PC-3 (cell line): Measurements from ENCODE around the gene C1QTNF6. TPM values are rescaled to one million over a fixed set of nuclear protein-coding genes. Genes with fewer than 3 reads are reported as not detected.

Experiments used
- ATAC-seq: fragments of 200-7000 bp; cut with Tn5 transposase; 2 replicates; pipeline ENCODE4 v1.9.1; 2020; ENCODE audit warnings: mild to moderate bottlenecking, moderate library complexity
- BruUV-seq: library from RNA; stranded (reverse); fragments of 400-500 nt; replicated peaks from 2 replicates; lab custom pipeline; 2021; lab: Mats Ljungman, UMichigan
- CTCF ChIA-PET: fragments of 300-600 bp; sonication (Branson Sonifier 250); formaldehyde crosslinking; loops from one replicate; lab custom pipeline; 2022; ENCODE audit warnings: antibody characterized with exemption; lab: Charles Lee
- POLR2A ChIA-PET: fragments of 300-600 bp; sonication (Branson Sonifier 250); formaldehyde crosslinking; loops from one replicate; lab custom pipeline; 2022; ENCODE audit warnings: antibody characterized with exemption; ENCODE audit not compliant: unreplicated experiment; lab: Charles Lee
- DNase-seq: peaks from one replicate; pipeline ENCODE4 v3.0.0-alpha.2; 2015
- H2AFZ ChIP-seq: fragments of 300-600 bp; sonication (generic); 2 replicates; pipeline ENCODE4 v1.6.0; 2016; ENCODE audit warnings: antibody characterized with exemption, low read length
- H3F3A ChIP-seq: fragments of 300-600 bp; sonication (generic); one replicate; pipeline ENCODE4 v1.6.0; 2017; ENCODE audit warnings: antibody characterized with exemption, low read length, control low read depth, mild to moderate bottlenecking; ENCODE audit not compliant: unreplicated experiment
- H3K27ac ChIP-seq: fragments of 300-600 bp; sonication (generic); 2 replicates; pipeline ENCODE4 v1.5.1; 2016; ENCODE audit warnings: mild to moderate bottlenecking, low read length
- H3K27me3 ChIP-seq: fragments of 300-600 bp; sonication (generic); 2 replicates; pipeline ENCODE4 v1.6.1; 2016; ENCODE audit warnings: low read length, mixed read lengths
- H3K36me3 ChIP-seq: fragments of 300-600 bp; sonication (generic); 2 replicates; pipeline ENCODE4 v1.6.1; 2016; ENCODE audit warnings: low read depth, mixed run types, low read length, mixed read lengths
- H3K4me1 ChIP-seq: fragments of 300-600 bp; sonication (generic); 2 replicates; pipeline ENCODE4 v1.5.1; 2016; ENCODE audit warnings: low read length; ENCODE audit not compliant: insufficient read depth
- H3K4me2 ChIP-seq: fragments of 300-600 bp; sonication (generic); 2 replicates; pipeline ENCODE4 v1.6.0; 2016; ENCODE audit warnings: low read length
- H3K4me3 ChIP-seq: fragments of 300-600 bp; sonication (generic); 2 replicates; pipeline ENCODE4 v1.5.1; 2016; ENCODE audit warnings: mild to moderate bottlenecking, low read length, mixed read lengths
- H3K79me2 ChIP-seq: fragments of 300-600 bp; sonication (generic); 2 replicates; pipeline ENCODE4 v1.6.1; 2017; ENCODE audit warnings: low read length, mixed read lengths
- H3K9ac ChIP-seq: fragments of 300-600 bp; sonication (generic); 2 replicates; pipeline ENCODE4 v1.6.0; 2016; ENCODE audit warnings: mild to moderate bottlenecking, low read length
- H3K9me2 ChIP-seq: fragments of 300-600 bp; sonication (generic); replicated peaks from 2 replicates; pipeline ENCODE4 v1.6.1; 2016; ENCODE audit warnings: mixed run types, low read length, mixed read lengths
- H3K9me3 ChIP-seq: fragments of 300-600 bp; sonication (generic); 2 replicates; pipeline ENCODE4 v1.6.1; 2016; ENCODE audit warnings: low read length, mixed read lengths
- H4K20me1 ChIP-seq: fragments of 300-600 bp; sonication (generic); 2 replicates; pipeline ENCODE4 v1.6.1; 2016; ENCODE audit warnings: low read length, mixed read lengths
- EZH2 ChIP-seq: fragments of 300-600 bp; sonication (generic); IDR thresholded peaks from one replicate; pipeline ENCODE4 v1.6.1; 2017; ENCODE audit warnings: antibody characterized with exemption, mild to moderate bottlenecking, low read length; ENCODE audit not compliant: unreplicated experiment
- EZH2phosphoT487 ChIP-seq: fragments of 300-600 bp; sonication (generic); IDR thresholded peaks from 2 replicates; pipeline ENCODE4 v1.6.1; 2018; ENCODE audit warnings: mild to moderate bottlenecking, antibody characterized with exemption, low read length, borderline replicate concordance
- intact Hi-C: fragments of 100-400 bp; cut with micrococcal nuclease; formaldehyde crosslinking; loops from 2 replicates; pipeline ENCODE4 v1.9.0; 2023
- total RNA-seq: library from RNA; depleted of rRNA; stranded (reverse); fragments of >200 nt; gene quantifications from 2 replicates; pipeline ENCODE4 v1.2.3, GENCODE V29; 2014
- TF ChIP-seq, protein P1 (sequence below): fragments of 300-600 bp; sonication (generic); conservative IDR thresholded peaks from 2 replicates; pipeline ENCODE4 v1.5.1; 2017; ENCODE audit warnings: antibody characterized with exemption, low read depth, mild to moderate bottlenecking, low read length

The C1QTNF6 gene
- total RNA-seq, 1 experiment from 2014 or later = 3.8 TPM

DNA sequence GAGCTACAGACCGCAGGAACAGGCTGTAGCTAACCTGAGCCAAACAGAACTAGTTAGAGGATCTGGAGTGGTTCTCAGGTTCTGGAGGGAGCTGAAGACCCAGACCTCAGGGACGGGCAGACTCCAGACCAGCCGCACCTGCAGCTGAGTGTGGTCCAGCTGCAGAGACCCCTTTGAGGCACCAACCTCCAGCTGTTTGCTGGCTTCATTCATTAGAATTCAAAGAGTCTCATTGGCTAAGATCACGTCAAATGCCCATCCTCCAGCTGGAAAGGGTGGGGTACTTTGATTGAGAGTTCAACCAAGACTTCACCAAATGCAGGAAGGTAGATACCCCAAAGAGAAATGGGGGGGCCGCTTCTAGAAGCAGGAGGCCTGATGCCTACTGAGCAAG is 25.0 kb downstream of the C1QTNF6 start:
- no peak overlapping the region for H3K4me3 ChIP-seq
- POLR2A ChIA-PET = no interaction called here
- H3K9ac ChIP-seq = no peak overlapping the region
- H3K27ac ChIP-seq = no peak overlapping the region
- no peaks in the 10 kb centered on the region for H3K9me2 ChIP-seq
- intact Hi-C loops = no loop called here
- H3K9me3 ChIP-seq = no peaks in the 10 kb centered on the region
- H3K4me1 ChIP-seq = peaks cover 11% of the 10 kb centered on the region
- CTCF ChIA-PET = no interaction called here
- no TSS peak for BruUV-seq
- H3K79me2 ChIP-seq = no peaks in the 10 kb centered on the region
- no peaks in the 10 kb centered on the region for H3K27me3 ChIP-seq
- H4K20me1 ChIP-seq = no peaks in the 10 kb centered on the region
- H3K4me2 ChIP-seq = no peak overlapping the region
- H2AFZ ChIP-seq = no peak overlapping the region
- ATAC-seq (no peak), DNase-seq (no peak)
- H3K36me3 ChIP-seq = no peaks in the 10 kb centered on the region
- TF ChIP-seq EZH2 (no peak), EZH2phosphoT487 (no peak)
- TF ChIP-seq, protein P1, sequence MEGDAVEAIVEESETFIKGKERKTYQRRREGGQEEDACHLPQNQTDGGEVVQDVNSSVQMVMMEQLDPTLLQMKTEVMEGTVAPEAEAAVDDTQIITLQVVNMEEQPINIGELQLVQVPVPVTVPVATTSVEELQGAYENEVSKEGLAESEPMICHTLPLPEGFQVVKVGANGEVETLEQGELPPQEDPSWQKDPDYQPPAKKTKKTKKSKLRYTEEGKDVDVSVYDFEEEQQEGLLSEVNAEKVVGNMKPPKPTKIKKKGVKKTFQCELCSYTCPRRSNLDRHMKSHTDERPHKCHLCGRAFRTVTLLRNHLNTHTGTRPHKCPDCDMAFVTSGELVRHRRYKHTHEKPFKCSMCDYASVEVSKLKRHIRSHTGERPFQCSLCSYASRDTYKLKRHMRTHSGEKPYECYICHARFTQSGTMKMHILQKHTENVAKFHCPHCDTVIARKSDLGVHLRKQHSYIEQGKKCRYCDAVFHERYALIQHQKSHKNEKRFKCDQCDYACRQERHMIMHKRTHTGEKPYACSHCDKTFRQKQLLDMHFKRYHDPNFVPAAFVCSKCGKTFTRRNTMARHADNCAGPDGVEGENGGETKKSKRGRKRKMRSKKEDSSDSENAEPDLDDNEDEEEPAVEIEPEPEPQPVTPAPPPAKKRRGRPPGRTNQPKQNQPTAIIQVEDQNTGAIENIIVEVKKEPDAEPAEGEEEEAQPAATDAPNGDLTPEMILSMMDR = no peak
- H3F3A ChIP-seq = no peaks in the 10 kb centered on the region

DNA sequence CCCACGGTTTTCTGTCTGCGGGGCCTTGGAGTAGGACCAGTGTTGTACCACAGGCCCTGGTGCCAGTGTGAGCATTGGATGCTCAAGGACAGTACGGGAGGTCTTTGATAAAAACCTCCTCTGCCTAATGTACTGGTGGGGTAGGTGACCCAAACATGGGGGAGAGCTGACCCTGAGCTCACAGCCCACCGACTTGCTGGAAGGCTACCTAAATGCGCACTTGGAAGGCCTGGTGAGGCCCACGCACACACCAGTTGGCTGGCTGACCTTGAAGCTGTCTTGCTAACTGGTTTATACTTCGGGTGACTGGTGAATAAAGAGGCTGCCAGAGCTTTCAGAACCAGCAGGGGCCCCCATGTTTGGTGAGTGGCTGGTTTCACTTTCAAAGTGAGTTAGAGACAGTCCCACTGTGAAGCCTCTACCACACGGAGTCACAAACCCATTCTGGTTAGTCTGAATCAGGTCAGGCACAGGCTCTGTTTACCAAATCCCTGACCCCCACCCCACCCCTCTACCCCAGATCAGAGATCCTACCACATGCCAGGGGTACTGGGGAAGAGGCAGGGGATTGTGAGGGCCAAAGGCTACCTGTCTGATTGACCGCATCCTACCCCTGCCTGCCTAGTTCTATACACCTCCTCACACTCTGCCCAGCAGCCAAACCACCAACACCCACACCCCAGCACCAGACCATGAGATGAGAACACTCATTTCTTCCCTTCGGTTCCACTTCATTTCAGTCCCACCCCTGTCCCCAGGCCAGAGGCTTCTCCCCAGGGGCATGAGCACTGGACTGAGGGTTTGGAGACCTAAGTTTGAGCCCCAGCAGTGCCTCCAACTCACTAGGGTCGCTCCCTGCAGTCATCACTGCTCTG is 25.6 kb downstream of the C1QTNF6 start:
- H3K4me1 ChIP-seq = peaks cover 9% of the 10 kb centered on the region
- intact Hi-C loops = no loop called here
- no peaks in the 10 kb centered on the region for H3K9me3 ChIP-seq
- H3K4me3 ChIP-seq = no peak overlapping the region
- BruUV-seq = no TSS peak
- H3F3A ChIP-seq = no peaks in the 10 kb centered on the region
- ATAC-seq (no peak), DNase-seq (no peak)
- H2AFZ ChIP-seq = no peak overlapping the region
- no peak overlapping the region for H3K4me2 ChIP-seq
- CTCF ChIA-PET = no interaction called here
- no peaks in the 10 kb centered on the region for H3K79me2 ChIP-seq
- TF ChIP-seq, protein P1 = no peak
- TF ChIP-seq EZH2phosphoT487 (no peak), EZH2 (no peak)
- no peaks in the 10 kb centered on the region for H4K20me1 ChIP-seq
- no peak overlapping the region for H3K9ac ChIP-seq
- no peaks in the 10 kb centered on the region for H3K36me3 ChIP-seq
- no peaks in the 10 kb centered on the region for H3K27me3 ChIP-seq
- no peak overlapping the region for H3K27ac ChIP-seq
- no peaks in the 10 kb centered on the region for H3K9me2 ChIP-seq
- POLR2A ChIA-PET = no interaction called here

DNA sequence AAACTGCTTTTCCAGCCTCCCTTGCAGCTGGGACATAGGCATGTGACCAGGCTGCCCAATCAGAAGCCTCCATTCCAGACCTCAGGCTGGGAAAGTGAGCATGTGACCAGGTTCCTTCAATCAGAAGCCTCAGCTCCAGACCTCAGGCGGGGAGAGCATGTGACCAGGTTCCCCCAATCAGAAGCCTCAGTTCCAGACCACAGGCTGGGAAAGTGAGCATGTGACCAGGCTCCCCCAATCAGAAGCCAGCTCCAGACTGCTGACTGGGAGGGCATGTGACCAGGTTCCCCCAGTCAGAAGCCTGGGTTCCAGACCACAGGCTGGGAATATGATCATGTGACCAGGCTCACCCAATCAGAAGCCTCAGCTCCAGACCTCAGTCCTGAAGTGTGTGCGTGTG is 26.6 kb downstream of the C1QTNF6 start:
- H3K4me2 ChIP-seq = no peak overlapping the region
- H3K4me1 ChIP-seq = no peaks in the 10 kb centered on the region
- no TSS peak for BruUV-seq
- no peaks in the 10 kb centered on the region for H3F3A ChIP-seq
- ChIA-PET CTCF (no interaction called here), POLR2A (no interaction called here)
- no peak overlapping the region for H3K27ac ChIP-seq
- H4K20me1 ChIP-seq = no peaks in the 10 kb centered on the region
- DNase-seq (peak; percentile 10), ATAC-seq (no peak)
- no peaks in the 10 kb centered on the region for H3K27me3 ChIP-seq
- no peak overlapping the region for H3K9ac ChIP-seq
- no peak for TF ChIP-seq EZH2
- TF ChIP-seq EZH2phosphoT487 = no peak
- TF ChIP-seq, protein P1 = no peak
- no peak overlapping the region for H2AFZ ChIP-seq
- no peaks in the 10 kb centered on the region for H3K36me3 ChIP-seq
- intact Hi-C loops = no loop called here
- no peak overlapping the region for H3K4me3 ChIP-seq
- H3K9me2 ChIP-seq = no peaks in the 10 kb centered on the region
- H3K79me2 ChIP-seq = no peaks in the 10 kb centered on the region
- H3K9me3 ChIP-seq = no peaks in the 10 kb centered on the region
